HEK293 (cell line): ENCODE data around the gene AGAP1.

ENCODE experiments used
- KLF8 ChIP-seq: fragments of 450-650 bp; formaldehyde crosslinking; IDR thresholded peaks from 2 replicates; pipeline ENCODE4 v1.5.1; 2016; ENCODE audit warnings: missing biosample characterization, missing genetic modification characterization
- ZNF114 ChIP-seq: fragments of 450-650 bp; formaldehyde crosslinking; IDR thresholded peaks from 2 replicates; pipeline ENCODE4 v1.5.0; 2017; ENCODE audit warnings: missing biosample characterization, missing genetic modification characterization
- TF ChIP-seq, protein P1 (sequence below): sonication (generic); formaldehyde crosslinking; IDR thresholded peaks from 2 replicates; pipeline ENCODE4 v1.8.1; 2022; ENCODE audit warnings: mild to moderate bottlenecking, moderate library complexity, missing genetic modification reagents
- TF ChIP-seq, protein P2 (sequence below): fragments of 450-650 bp; formaldehyde crosslinking; IDR thresholded peaks from 2 replicates; pipeline ENCODE4 v1.5.1; 2016; ENCODE audit warnings: missing biosample characterization, missing genetic modification characterization, low read depth
- TF ChIP-seq, protein P3 (sequence below): fragments of 450-650 bp; formaldehyde crosslinking; IDR thresholded peaks from 2 replicates; pipeline ENCODE4 v1.5.1; 2016; ENCODE audit warnings: missing biosample characterization, missing genetic modification characterization

- TF ChIP-seq, protein P1, sequence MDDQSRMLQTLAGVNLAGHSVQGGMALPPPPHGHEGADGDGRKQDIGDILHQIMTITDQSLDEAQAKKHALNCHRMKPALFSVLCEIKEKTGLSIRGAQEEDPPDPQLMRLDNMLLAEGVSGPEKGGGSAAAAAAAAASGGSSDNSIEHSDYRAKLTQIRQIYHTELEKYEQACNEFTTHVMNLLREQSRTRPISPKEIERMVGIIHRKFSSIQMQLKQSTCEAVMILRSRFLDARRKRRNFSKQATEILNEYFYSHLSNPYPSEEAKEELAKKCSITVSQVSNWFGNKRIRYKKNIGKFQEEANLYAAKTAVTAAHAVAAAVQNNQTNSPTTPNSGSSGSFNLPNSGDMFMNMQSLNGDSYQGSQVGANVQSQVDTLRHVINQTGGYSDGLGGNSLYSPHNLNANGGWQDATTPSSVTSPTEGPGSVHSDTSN (CRISPR knock-in tag) = no peak
- TF ChIP-seq ZNF114 (tag by site-specific recombination) = no peak
- TF ChIP-seq, protein P2, sequence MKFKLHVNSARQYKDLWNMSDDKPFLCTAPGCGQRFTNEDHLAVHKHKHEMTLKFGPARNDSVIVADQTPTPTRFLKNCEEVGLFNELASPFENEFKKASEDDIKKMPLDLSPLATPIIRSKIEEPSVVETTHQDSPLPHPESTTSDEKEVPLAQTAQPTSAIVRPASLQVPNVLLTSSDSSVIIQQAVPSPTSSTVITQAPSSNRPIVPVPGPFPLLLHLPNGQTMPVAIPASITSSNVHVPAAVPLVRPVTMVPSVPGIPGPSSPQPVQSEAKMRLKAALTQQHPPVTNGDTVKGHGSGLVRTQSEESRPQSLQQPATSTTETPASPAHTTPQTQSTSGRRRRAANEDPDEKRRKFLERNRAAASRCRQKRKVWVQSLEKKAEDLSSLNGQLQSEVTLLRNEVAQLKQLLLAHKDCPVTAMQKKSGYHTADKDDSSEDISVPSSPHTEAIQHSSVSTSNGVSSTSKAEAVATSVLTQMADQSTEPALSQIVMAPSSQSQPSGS (tag by site-specific recombination) = no peak
- no peak for TF ChIP-seq KLF8 (tag by site-specific recombination)
- TF ChIP-seq, protein P3, sequence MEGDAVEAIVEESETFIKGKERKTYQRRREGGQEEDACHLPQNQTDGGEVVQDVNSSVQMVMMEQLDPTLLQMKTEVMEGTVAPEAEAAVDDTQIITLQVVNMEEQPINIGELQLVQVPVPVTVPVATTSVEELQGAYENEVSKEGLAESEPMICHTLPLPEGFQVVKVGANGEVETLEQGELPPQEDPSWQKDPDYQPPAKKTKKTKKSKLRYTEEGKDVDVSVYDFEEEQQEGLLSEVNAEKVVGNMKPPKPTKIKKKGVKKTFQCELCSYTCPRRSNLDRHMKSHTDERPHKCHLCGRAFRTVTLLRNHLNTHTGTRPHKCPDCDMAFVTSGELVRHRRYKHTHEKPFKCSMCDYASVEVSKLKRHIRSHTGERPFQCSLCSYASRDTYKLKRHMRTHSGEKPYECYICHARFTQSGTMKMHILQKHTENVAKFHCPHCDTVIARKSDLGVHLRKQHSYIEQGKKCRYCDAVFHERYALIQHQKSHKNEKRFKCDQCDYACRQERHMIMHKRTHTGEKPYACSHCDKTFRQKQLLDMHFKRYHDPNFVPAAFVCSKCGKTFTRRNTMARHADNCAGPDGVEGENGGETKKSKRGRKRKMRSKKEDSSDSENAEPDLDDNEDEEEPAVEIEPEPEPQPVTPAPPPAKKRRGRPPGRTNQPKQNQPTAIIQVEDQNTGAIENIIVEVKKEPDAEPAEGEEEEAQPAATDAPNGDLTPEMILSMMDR (tag by site-specific recombination) = no peak
Observed at GRCh38 chr2:235458839-235459273, 35.0 kb upstream of the AGAP1 start.
